T-helper 22 cell (primary cell): Measurements from ENCODE around the gene ASB7.
"Not testable (repeated sequence)": the region's sequence is repeated elsewhere in the genome, so short reads cannot be mapped to it uniquely, and the experiment has no call there.

Experiments
- DNase-seq: peaks from one replicate; pipeline ENCODE4 v3.0.0-alpha.2; 2020; ENCODE audit warnings: low read depth

Gene ASB7

DNA sequence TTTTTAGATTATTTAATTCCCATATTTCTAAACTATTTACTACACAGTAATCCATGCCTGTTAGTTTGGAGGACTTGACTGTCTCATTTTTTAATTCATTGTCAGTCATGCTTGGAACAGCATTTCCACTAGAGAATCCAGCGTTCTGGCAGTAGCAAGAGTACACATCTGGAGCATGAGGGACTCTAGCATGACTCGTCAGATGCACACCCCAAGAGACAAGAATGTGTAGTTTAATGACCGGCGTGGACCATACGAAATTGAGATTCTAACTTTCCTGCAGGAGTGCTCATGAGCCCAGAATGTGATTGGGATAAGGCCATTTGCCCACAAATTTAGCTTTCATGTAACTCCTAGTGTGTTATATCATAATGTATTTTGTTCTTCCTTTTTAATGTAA, 48.9 kb downstream of the ASB7 start:
- no peak for DNase-seq

DNA sequence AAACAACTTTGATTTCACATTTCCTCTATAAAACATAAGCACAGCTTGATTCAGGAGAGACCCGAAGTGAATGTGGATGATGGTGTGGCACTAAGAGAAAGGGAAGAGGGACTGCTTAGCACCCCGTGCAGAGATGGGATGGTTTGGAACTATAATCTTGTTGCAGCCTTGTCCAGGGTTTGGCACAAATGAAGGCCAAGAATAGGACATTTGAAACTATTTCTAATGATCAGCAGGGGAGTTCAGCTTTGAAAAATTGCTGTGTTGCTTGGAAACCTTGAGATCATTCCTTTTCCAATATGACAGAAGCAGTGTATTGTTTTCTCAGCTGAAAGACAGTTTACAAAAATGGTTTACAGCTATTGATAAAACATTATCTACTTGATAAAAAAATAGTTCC, 49.7 kb downstream of the ASB7 start:
- DNase-seq = no peak

DNA sequence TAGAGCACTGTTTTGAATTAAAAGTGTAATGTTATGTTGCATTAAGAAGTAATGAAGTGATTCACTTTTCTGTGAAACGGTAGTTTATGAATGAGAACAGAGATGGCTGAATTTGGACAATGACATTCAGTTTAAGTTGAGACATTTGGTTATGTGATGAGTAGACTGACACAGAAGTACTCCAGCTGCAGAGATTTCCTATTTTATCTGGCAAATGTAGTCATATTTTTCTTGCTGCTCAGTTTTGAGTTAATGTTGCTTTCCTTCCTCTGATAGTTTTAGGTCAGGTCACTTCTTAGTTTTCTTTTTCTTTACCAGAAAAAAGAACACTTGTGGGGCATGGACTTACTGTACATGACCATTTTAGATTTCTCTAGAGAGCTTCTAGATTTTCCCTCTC, 51.2 kb downstream of the ASB7 start:
- no peak for DNase-seq

DNA sequence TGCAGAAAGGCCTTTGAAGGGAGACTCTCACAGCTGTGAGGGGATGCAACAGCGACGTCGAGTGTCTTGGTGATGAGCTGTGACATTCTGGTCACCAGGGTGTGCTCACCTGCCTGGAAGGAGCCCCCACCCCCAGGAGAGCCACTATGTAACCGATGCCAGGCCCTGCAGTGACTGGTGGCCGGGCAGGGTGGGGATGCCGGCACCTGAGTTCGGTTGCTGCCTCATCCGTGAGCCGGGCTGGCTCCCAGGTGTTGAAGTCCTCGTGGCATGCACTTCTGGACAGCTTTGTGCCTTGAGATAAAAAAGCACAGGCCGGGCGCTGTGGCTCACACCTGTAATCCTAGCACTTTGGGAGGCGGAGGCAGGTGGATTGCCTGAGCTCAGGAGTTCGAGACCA, 56.5 kb downstream of the ASB7 start:
- no peak for DNase-seq

- no peak for DNase-seq
Observed at GRCh38 chr15:100661156-100661555, 58.8 kb downstream of the ASB7 start.

DNA sequence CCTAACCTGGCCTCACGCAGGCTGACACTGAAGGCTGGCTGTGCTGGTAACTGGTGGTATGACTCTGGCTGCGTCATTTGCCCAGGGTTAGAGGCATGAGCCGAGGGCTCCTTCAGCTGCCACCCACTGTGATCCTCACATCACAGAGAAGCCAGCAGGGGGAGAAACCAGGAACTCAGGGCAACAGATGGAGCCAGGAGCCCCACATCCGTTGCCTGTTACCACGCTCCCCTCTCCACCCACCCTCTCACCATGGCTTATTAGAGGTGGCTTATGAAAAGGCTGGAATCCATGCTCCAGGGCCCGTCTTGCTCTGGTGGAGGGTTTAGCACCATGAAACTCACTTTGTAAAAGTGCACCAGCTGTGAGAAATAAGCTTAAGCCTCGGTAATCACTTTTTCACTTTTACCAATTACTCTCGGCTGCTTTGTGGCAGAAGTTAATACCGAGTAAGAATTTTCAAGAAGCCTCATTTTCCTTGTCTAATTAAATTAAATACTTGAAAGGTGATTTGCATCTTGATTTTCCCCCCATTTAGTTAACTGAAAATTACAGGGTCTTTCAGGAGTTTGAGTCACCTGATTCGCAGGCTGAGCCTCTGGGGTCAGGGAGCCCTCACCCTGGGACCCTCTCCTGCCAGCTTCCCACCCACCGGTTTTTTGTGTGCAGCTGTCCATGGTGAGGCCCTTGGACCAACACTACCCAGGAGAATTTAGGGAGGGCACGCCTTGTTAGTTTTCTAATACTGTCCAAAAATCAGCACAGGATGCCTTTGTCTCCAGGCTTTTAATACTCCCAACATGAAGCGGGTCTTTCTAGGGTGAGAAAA, 60.9 kb downstream of the ASB7 start:
- DNase-seq = no peak

GRCh38 chr15:100663915-100664281, 61.5 kb downstream of the ASB7 start:
- no peak for DNase-seq

- no peak for DNase-seq
Observed at GRCh38 chr15:100665570-100665969, 63.2 kb downstream of the ASB7 start.

DNA sequence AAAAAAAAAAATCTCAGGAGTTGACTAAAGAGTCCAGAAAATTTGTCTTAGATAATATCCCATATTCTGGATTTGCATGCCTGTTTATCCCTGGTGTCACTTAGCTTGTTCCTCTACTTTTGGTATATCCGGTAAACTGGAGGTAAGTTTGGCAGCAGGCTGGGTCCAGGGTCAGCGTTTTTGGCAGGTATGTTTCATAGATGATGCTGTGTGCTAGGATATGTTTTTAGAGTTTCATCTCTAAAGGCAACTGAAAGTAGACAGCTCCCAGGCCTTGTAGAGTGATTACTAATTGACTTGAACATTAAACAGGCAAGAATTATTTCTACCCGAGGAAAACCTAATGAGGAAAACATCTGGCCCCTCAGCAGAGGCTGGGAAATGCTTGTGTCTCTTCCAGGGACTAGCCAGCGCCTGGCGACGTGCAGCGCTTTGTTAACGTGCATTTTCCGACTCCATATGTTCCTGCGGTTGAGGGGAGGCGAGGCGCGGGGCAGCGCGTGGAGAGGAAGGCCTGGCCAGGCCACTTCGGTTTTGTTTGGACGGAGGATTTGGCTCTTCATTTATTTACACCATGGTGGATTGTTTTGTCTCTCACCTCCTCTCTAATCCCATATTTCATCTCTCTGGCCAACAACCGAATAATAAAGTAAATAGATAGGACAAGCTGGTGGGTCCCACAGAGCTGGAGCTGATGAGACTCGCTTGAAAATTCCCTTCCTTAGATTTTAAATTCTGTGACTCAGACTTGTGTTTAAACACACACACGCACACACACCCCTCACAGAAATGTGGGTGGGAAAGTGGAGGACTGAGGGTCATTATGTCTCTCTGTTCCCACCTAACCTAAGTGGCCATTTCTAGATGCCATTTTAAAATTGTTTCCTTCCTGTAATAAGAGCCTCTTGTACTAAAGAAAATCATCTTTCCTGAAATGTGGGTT, 65.3 kb downstream of the ASB7 start:
- no peak for DNase-seq

- no peak for DNase-seq
Observed at GRCh38 chr15:100668348-100668745, 66.0 kb downstream of the ASB7 start.

DNA sequence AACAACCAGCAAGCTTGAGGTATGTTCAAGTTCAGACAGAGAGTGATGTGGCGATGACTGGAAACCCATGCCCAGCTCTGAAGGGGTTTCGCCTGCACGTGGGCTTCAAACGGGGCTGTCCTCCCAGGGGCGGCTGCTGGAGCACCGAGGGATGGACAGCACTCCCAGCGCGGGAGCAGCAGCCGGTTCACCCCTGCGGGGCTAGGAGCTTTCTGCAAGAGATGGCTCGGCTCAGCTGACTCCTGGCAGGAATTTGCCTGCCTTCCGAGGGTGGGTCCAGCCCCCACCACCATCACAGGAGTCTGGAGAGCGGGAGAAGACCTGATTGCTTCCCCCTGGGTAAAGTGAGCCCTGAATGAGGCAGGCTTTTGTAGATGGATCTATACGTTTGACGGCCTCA, 66.9 kb downstream of the ASB7 start:
- DNase-seq = no peak

GRCh38 chr15:100670505-100671021, 68.2 kb downstream of the ASB7 start:
- DNase-seq = no peak

DNA sequence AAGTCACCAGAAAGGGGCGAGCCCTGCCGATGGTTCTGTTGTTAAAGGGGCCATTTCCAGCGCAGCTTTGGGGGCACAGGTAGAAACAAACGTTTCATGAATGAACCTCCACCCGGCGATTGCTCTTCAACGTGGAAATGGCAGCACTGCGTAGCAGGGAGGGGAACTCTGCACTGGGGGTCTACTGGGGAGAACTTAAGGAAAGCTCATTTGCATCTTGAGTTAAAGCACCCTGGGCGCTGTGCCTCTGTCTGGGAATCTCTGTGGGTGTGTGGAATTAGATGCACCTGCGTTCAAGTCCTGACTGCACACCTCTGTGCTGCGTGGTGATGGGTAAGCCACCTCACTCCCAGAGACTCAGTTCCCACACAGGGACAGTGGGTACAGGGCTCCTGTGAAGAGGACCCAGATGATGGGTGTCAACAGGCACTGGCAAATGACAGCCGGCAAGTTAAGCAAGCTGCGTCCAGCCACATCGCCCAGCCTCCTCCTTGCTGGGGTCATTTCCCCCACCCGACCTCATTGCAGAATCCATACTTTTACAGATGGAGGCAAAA, 68.8 kb downstream of the ASB7 start:
- DNase-seq = no peak

- no peak for DNase-seq
Observed at GRCh38 chr15:100671858-100672543, 69.6 kb downstream of the ASB7 start.

DNA sequence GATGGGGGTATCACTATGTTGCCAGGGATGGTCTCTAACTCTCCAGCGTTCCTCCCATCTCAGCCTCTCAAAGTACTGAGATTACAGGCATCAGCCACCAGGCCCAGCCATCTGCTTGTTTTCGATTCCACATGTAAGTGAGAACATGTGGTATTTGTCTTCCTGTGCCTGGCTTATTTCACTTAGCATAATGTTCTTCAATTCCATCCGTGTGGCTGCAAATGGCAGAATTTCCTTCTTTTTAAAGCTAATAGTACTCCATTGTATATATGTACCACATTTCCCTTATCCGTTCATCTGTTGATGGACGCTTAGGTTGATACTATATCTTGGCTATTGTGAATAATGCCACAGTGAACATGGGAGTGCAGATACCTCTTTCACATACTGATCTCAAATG, 70.6 kb downstream of the ASB7 start:
- no peak for DNase-seq

DNA sequence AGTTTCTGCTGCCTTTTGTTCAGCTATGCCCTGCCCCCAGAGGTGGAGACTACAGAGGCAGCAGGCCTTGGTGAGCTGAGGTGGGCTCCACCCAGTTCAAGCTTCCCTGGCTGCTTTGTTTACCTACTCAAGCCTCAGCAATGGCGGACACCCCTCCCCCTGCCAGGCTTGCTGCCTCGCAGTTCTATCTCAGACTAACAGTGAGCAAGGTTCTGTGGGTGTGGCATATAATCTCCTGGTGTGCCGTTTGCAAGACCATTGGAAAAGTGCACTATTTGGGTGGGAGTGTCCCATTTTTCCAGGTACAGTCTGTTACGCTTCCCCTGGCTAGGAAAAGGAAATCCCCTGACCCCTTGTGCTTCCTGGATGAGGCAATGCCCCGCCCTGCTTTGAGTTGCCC, 76.8 kb downstream of the ASB7 start:
- not testable (repeated sequence) for DNase-seq

DNA sequence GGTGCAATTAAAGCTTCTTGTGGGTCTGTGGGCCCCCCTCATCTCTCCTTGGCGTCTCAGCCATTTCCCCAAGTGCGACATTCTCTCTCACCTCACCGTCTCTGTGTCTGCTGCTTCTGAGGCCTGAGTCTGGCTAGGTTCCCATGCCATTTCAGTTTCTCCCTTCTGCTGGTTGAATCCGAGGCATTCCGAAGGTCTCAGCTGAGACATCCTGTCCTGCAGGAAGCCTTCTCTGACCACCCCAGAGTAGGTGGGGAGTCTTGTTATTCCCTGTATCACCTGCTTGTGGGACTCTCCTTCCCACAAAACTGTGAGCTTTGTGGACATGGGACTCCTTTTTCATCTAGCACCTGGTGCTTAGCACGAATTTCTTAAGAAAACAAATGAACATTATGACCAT, 78.3 kb downstream of the ASB7 start:
- DNase-seq = no peak

GRCh38 chr15:100681335-100681746, 79.0 kb downstream of the ASB7 start:
- DNase-seq = no peak

GRCh38 chr15:100682468-100682867, 80.1 kb downstream of the ASB7 start:
- no peak for DNase-seq

DNA sequence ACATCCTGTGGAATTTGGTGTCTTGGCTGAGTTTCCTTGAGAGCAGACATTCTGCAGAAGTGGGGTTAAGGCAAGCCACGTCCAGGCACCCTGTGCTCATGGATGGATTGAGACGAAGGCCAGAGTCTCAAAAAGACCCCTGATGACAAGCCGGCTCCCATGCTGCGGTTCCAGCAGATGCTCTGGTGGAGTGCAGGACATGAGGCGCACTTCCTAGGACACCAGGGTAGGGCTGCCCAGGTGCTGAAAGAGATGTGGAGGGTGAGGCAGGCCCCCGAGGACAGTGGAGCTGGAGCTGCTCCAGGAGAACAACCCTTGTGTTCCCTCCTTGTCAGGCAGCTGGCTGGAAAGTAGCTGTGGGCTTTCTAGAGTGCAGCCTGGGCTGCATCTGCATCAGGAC, 81.0 kb downstream of the ASB7 start:
- DNase-seq = no peak

DNA sequence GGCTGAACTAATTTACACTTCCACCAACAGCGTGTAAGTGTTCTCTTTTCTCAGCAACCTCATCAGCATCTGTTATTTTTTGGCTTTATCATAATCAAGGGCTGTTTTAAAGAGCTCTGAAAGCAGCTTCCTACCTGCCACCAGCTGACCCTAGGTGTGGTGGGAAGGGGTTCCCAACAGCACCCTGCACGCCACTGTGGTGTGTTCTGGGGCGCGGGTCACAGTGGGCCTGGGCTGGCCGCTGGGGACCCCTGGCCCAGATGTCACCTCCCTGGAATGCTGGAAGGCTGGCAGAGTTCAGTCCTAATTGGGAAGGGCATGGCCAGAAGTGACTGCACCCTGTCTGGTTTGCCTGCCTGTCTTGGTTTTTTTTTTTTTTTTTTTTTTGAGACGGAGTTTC, 82.2 kb downstream of the ASB7 start:
- DNase-seq = no peak
